ENCODE measurements around the gene COG7.

GRCh38 chr16:23359092-23359760 is 93.8 kb downstream of the COG7 start:
- no peak for TF ChIP-seq CTCF (IDR thresholded peaks at IDR 0.05)
- no peak for TF ChIP-seq POLR2A (IDR thresholded peaks at IDR 0.05)
